ENCODE measurements around the gene P4HA2. TPM values are rescaled to one million over a fixed set of nuclear protein-coding genes. Genes with fewer than 3 reads are reported as not detected.

Gene P4HA2
- total and polyA plus RNA-seq, 9 of the 15 experiments (the other 6 are each of a cell fraction or from before 2014, with no cell fraction given), result 9.6 to 50.0 (median 12.7) TPM

- TF ChIP-seq PRDM10 (IDR thresholded peaks at IDR 0.05; ENCODE audit: partially characterized antibody) (peak; percentile 69), EGR1 (conservative IDR thresholded peaks at IDR 0.05) (no peak), DPF2 (IDR thresholded peaks at IDR 0.05) (no peak), ASH1L (IDR thresholded peaks at IDR 0.05; ENCODE audit: borderline replicate concordance, low read depth, partially characterized antibody) (peak; percentile 38), TRIM24 (IDR thresholded peaks at IDR 0.05) (no peak), E2F5 (CRISPR knock-in tag; IDR thresholded peaks at IDR 0.05) (no peak), RAD21 (CRISPR knock-in tag; conservative IDR thresholded peaks at IDR 0.05 in 1 of 2, IDR thresholded peaks at IDR 0.05 in 1 of 2) (no peak), RBM17 (IDR thresholded peaks at IDR 0.05; ENCODE audit: borderline replicate concordance, low read depth, low read length) (no peak), ZNF507 (tag; conservative IDR thresholded peaks at IDR 0.05) (no peak), FOS (IDR thresholded peaks at IDR 0.05; ENCODE audit: extremely low read depth, insufficient read length) (peak; percentile 51), FUS (optimal IDR thresholded peaks at IDR 0.05; ENCODE audit: low read depth, low read length) (no peak), ZNF780A (CRISPR knock-in tag; IDR thresholded peaks at IDR 0.05) (no peak), POLR3G (IDR thresholded peaks at IDR 0.05; ENCODE audit: extremely low read depth, insufficient read length, insufficient replicate concordance) (no peak), ZNF431 (CRISPR knock-in tag; IDR thresholded peaks at IDR 0.05) (no peak)
These were observed 43.1 kb downstream of the P4HA2 start (continued) for GRCh38 chr5:132184588-132184987.

Data from K562 (cell line).